Measurements from ENCODE around the gene SELENOS. TPM values are rescaled to one million over a fixed set of nuclear protein-coding genes. Genes with fewer than 3 reads are reported as not detected.

Gene SELENOS
- total RNA-seq, 1 donor from 2014 or later = 46.9 TPM

GRCh38 chr15:101242160-101242998 is 34.9 kb downstream of the SELENOS start:
- no peak overlapping the region for H3K27ac Mint-ChIP-seq (ENCODE audit: unreplicated experiment)
- no peak overlapping the region for H3K4me3 Mint-ChIP-seq (ENCODE audit: unreplicated experiment)
- H3K36me3 Mint-ChIP-seq (ENCODE audit: unreplicated experiment) = no peaks in the 10 kb centered on the region
- no peaks in the 10 kb centered on the region for H3K9me3 Mint-ChIP-seq (ENCODE audit: unreplicated experiment)
- peaks cover 3% of the 10 kb centered on the region for H3K27me3 Mint-ChIP-seq (ENCODE audit: unreplicated experiment)
- TF ChIP-seq, protein P1, sequence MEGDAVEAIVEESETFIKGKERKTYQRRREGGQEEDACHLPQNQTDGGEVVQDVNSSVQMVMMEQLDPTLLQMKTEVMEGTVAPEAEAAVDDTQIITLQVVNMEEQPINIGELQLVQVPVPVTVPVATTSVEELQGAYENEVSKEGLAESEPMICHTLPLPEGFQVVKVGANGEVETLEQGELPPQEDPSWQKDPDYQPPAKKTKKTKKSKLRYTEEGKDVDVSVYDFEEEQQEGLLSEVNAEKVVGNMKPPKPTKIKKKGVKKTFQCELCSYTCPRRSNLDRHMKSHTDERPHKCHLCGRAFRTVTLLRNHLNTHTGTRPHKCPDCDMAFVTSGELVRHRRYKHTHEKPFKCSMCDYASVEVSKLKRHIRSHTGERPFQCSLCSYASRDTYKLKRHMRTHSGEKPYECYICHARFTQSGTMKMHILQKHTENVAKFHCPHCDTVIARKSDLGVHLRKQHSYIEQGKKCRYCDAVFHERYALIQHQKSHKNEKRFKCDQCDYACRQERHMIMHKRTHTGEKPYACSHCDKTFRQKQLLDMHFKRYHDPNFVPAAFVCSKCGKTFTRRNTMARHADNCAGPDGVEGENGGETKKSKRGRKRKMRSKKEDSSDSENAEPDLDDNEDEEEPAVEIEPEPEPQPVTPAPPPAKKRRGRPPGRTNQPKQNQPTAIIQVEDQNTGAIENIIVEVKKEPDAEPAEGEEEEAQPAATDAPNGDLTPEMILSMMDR (IDR thresholded peaks at IDR 0.05; ENCODE audit: partially characterized antibody, unreplicated experiment) = no peak
- peaks cover 20% of the 10 kb centered on the region for H3K4me1 Mint-ChIP-seq (ENCODE audit: low read depth, unreplicated experiment)
- no peak for DNase-seq

DNA sequence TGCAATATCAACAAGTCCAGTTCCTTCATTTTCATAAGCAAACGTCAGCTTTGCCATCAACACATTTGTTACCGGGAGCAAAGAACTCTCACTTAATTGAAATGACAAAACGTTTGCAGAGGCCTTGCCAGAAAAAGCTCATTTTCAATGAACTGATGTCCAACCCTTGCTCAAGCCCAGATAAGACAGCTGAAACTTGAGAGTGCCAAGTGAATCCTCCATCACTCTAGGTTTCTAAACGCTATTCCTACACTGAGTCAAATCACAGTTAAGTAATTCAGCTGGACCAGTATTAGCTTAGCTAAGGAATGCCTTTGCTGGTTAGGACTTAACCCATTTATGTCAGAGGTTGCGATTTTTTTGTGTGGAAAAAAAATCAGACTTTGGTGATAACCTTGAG is 36.9 kb downstream of the SELENOS start:
- H3K4me1 Mint-ChIP-seq (ENCODE audit: low read depth, unreplicated experiment) = peaks cover 12% of the 10 kb centered on the region
- DNase-seq = no peak

DNA sequence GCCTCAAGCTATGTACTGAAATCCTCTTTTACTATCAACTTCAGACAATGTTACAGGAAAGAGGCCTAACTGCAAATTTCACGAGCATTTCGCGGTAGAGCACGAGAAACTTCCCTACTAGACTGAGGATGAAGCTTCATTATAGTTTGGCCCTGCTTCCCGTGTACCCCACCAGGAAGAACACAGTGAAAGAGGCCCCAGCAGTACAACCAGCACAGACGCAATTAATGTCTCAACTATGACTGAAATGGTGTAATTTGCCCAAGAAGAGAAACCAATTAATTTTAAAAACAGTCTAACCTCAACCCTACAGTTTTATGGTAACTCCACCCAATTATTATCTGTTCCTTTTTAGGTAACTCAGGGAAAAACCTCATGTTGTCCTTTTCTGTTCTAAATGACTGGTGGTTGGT is 37.6 kb downstream of the SELENOS start:
- H3K36me3 Mint-ChIP-seq (ENCODE audit: unreplicated experiment) = no peaks in the 10 kb centered on the region
- H3K27me3 Mint-ChIP-seq (ENCODE audit: unreplicated experiment) = no peaks in the 10 kb centered on the region
- no peaks in the 10 kb centered on the region for H3K9me3 Mint-ChIP-seq (ENCODE audit: unreplicated experiment)
- H3K4me1 Mint-ChIP-seq (ENCODE audit: low read depth, unreplicated experiment) = peaks cover 9% of the 10 kb centered on the region
- H3K27ac Mint-ChIP-seq (ENCODE audit: unreplicated experiment) = no peak overlapping the region
- TF ChIP-seq, protein P1 (IDR thresholded peaks at IDR 0.05; ENCODE audit: partially characterized antibody, unreplicated experiment) = no peak
- no peak overlapping the region for H3K4me3 Mint-ChIP-seq (ENCODE audit: unreplicated experiment)
- no peak for DNase-seq

More for the DNA sequence above, 36.9 kb downstream of the SELENOS start:
- no peak overlapping the region for H3K4me3 Mint-ChIP-seq (ENCODE audit: unreplicated experiment)
- H3K9me3 Mint-ChIP-seq (ENCODE audit: unreplicated experiment) = no peaks in the 10 kb centered on the region
- no peaks in the 10 kb centered on the region for H3K36me3 Mint-ChIP-seq (ENCODE audit: unreplicated experiment)
- no peak overlapping the region for H3K27ac Mint-ChIP-seq (ENCODE audit: unreplicated experiment)
- TF ChIP-seq, protein P1 (IDR thresholded peaks at IDR 0.05; ENCODE audit: partially characterized antibody, unreplicated experiment) = no peak
- H3K27me3 Mint-ChIP-seq (ENCODE audit: unreplicated experiment) = peaks cover 3% of the 10 kb centered on the region

GRCh38 chr15:101237251-101237650 is 40.0 kb downstream of the SELENOS start:
- peaks cover 6% of the 10 kb centered on the region for H3K4me1 Mint-ChIP-seq (ENCODE audit: low read depth, unreplicated experiment)
- H3K36me3 Mint-ChIP-seq (ENCODE audit: unreplicated experiment) = no peaks in the 10 kb centered on the region
- no peak for DNase-seq
- H3K27ac Mint-ChIP-seq (ENCODE audit: unreplicated experiment) = no peak overlapping the region
- H3K27me3 Mint-ChIP-seq (ENCODE audit: unreplicated experiment) = no peaks in the 10 kb centered on the region
- no peak overlapping the region for H3K4me3 Mint-ChIP-seq (ENCODE audit: unreplicated experiment)
- TF ChIP-seq, protein P1 (IDR thresholded peaks at IDR 0.05; ENCODE audit: partially characterized antibody, unreplicated experiment) = no peak
- no peaks in the 10 kb centered on the region for H3K9me3 Mint-ChIP-seq (ENCODE audit: unreplicated experiment)

DNA sequence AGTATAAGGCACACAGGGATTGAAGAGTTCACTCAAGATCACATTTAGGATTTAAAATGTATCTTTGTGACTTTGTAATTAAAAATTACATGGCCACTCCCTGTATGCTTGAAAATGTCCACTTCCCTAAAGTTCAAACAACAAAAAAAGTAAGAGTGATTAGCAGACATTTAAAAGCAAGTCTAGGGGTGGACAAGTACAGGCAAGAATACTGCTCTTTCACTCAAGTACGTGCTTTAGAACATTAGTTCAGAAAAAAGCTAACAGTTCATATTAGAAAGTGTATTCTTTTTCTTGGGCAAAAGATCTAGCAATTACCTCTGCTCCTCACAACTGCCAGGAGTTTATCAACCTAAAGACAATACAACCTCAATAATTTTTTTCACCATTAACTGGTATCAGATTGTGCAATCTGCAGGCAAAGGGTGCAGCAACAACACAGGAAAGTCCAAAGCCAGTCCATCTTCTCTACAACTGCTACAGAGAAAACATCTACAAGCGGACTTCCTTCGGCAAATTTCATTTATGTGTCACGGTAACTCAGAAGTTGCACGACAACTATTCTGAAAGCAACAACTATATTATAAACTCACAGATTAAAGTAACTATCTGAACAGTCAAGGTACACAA is 43.5 kb downstream of the SELENOS start:
- peaks cover 6% of the 10 kb centered on the region for H3K4me1 Mint-ChIP-seq (ENCODE audit: low read depth, unreplicated experiment)
- no peaks in the 10 kb centered on the region for H3K27me3 Mint-ChIP-seq (ENCODE audit: unreplicated experiment)
- no peak overlapping the region for H3K4me3 Mint-ChIP-seq (ENCODE audit: unreplicated experiment)
- no peaks in the 10 kb centered on the region for H3K36me3 Mint-ChIP-seq (ENCODE audit: unreplicated experiment)
- no peak overlapping the region for H3K27ac Mint-ChIP-seq (ENCODE audit: unreplicated experiment)
- no peak for DNase-seq
- TF ChIP-seq, protein P1 (IDR thresholded peaks at IDR 0.05; ENCODE audit: partially characterized antibody, unreplicated experiment) = no peak
- H3K9me3 Mint-ChIP-seq (ENCODE audit: unreplicated experiment) = no peaks in the 10 kb centered on the region

Data from glutamatergic neuron (in vitro differentiated cells).